H1 (cell line): ENCODE measurements around the gene ADA.

Experiments used
- BACH1 ChIP-seq: IDR thresholded peaks from 2 replicates; pipeline ENCODE4 v1.6.1; 2012; ENCODE audit warnings: low read length, improper control_type of control experiment
- CBX8 ChIP-seq: fragments of 300-800, 300-1000 bp; sonication (generic); IDR thresholded peaks from 2 replicates; pipeline ENCODE4 v1.7.1; 2016; ENCODE audit warnings: low read depth, low read length, borderline replicate concordance
- CREB1 ChIP-seq: IDR thresholded peaks from 2 replicates; pipeline ENCODE4 v1.6.1; 2012; ENCODE audit warnings: inconsistent platforms
- EP300 ChIP-seq, 2 experiments: IDR thresholded peaks; 1 replicate in 1 of 2; 2 replicates in 1 of 2; pipeline ENCODE4 v1.6.1; 2011 to 2012; ENCODE audit warnings: low read depth in 2 of 2, low read length in 2 of 2, mild to moderate bottlenecking in 2 of 2, borderline replicate concordance in 1 of 2, inconsistent platforms in 1 of 2, moderate library complexity in 1 of 2
- EZH2 ChIP-seq: fragments of 200-600 bp; sonication (generic); IDR thresholded peaks from 2 replicates; pipeline ENCODE4 v1.7.1; 2012; ENCODE audit warnings: low read depth, mild to moderate bottlenecking, moderate library complexity, low read length, inconsistent platforms; ENCODE audit not compliant: severe bottlenecking
- JUN ChIP-seq: IDR thresholded peaks from 2 replicates; pipeline ENCODE4 v1.6.1; 2011; ENCODE audit warnings: low read depth, mild to moderate bottlenecking, improper control_type of control experiment, low read length
- POLR2A ChIP-seq, 2 experiments: IDR thresholded peaks; 1 replicate in 1 of 2; 2 replicates in 1 of 2; pipeline ENCODE4 v1.6.1; 2011; ENCODE audit warnings: low read depth in 2 of 2, low read length in 2 of 2, mild to moderate bottlenecking in 2 of 2; ENCODE audit errors: control extremely low read depth in 1 of 2
- POLR2AphosphoS5 ChIP-seq: IDR thresholded peaks from 2 replicates; pipeline ENCODE4 v1.6.1; 2011; ENCODE audit warnings: low read depth, low read length
- ZNF274 ChIP-seq: IDR thresholded peaks from 2 replicates; pipeline ENCODE4 v1.7.0; 2012; ENCODE audit warnings: low read length, borderline replicate concordance; ENCODE audit errors: extremely low read depth
- TF ChIP-seq, protein P1 (sequence below), 3 experiments: IDR thresholded peaks; 1 replicate in 2 of 3; 2 replicates in 1 of 3; pipeline versions ENCODE4 v1.5.1 to v1.6.1; 2011; ENCODE audit warnings: low read length in 3 of 3, mild to moderate bottlenecking in 3 of 3, inconsistent platforms in 2 of 3, low read depth in 1 of 3, moderate library complexity in 1 of 3; ENCODE audit not compliant: insufficient read depth in 1 of 3; ENCODE audit errors: control extremely low read depth in 1 of 3
- TF ChIP-seq, protein P2 (sequence below): IDR thresholded peaks from 2 replicates; pipeline ENCODE4 v1.6.1; 2012; ENCODE audit warnings: inconsistent platforms
- TF ChIP-seq, protein P3 (sequence below): IDR thresholded peaks from 2 replicates; pipeline ENCODE4 v1.6.1; 2011; ENCODE audit warnings: low read length, improper control_type of control experiment

GRCh38 chr20:44580581-44581268 is 70.8 kb downstream of the ADA start:
- TF ChIP-seq JUN (no peak), POLR2A (IDR thresholded peaks at IDR 0.05; ENCODE audit: control extremely low read depth in 1 of 2, low read depth in 2 of 2, low read length in 2 of 2) (no peak), POLR2AphosphoS5 (no peak), EP300 (IDR thresholded peaks at IDR 0.05; ENCODE audit: borderline replicate concordance in 1 of 2, low read depth in 2 of 2, low read length in 2 of 2) (no peak), BACH1 (no peak), CBX8 (no peak), EZH2 (no peak), CREB1 (no peak), ZNF274 (no peak)
- TF ChIP-seq, protein P1, sequence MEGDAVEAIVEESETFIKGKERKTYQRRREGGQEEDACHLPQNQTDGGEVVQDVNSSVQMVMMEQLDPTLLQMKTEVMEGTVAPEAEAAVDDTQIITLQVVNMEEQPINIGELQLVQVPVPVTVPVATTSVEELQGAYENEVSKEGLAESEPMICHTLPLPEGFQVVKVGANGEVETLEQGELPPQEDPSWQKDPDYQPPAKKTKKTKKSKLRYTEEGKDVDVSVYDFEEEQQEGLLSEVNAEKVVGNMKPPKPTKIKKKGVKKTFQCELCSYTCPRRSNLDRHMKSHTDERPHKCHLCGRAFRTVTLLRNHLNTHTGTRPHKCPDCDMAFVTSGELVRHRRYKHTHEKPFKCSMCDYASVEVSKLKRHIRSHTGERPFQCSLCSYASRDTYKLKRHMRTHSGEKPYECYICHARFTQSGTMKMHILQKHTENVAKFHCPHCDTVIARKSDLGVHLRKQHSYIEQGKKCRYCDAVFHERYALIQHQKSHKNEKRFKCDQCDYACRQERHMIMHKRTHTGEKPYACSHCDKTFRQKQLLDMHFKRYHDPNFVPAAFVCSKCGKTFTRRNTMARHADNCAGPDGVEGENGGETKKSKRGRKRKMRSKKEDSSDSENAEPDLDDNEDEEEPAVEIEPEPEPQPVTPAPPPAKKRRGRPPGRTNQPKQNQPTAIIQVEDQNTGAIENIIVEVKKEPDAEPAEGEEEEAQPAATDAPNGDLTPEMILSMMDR (IDR thresholded peaks at IDR 0.05; ENCODE audit: control extremely low read depth in 1 of 3, insufficient read depth in 1 of 3, low read depth in 1 of 3, low read length in 3 of 3), result no peak
- TF ChIP-seq, protein P2, sequence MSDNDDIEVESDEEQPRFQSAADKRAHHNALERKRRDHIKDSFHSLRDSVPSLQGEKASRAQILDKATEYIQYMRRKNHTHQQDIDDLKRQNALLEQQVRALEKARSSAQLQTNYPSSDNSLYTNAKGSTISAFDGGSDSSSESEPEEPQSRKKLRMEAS, result no peak
- TF ChIP-seq, protein P3, sequence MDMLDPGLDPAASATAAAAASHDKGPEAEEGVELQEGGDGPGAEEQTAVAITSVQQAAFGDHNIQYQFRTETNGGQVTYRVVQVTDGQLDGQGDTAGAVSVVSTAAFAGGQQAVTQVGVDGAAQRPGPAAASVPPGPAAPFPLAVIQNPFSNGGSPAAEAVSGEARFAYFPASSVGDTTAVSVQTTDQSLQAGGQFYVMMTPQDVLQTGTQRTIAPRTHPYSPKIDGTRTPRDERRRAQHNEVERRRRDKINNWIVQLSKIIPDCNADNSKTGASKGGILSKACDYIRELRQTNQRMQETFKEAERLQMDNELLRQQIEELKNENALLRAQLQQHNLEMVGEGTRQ, result no peak
